HL-60/S4 (cell line): ENCODE results near the gene GPSM3.

Experiments used
- in situ Hi-C: fragments of 300-500 bp; cut with MboI; formaldehyde crosslinking; loops from 2 replicates; pipeline ENCODE4 v1.14.3; 2022; ENCODE audit warnings: low sequenced_read_pairs

Gene GPSM3

DNA sequence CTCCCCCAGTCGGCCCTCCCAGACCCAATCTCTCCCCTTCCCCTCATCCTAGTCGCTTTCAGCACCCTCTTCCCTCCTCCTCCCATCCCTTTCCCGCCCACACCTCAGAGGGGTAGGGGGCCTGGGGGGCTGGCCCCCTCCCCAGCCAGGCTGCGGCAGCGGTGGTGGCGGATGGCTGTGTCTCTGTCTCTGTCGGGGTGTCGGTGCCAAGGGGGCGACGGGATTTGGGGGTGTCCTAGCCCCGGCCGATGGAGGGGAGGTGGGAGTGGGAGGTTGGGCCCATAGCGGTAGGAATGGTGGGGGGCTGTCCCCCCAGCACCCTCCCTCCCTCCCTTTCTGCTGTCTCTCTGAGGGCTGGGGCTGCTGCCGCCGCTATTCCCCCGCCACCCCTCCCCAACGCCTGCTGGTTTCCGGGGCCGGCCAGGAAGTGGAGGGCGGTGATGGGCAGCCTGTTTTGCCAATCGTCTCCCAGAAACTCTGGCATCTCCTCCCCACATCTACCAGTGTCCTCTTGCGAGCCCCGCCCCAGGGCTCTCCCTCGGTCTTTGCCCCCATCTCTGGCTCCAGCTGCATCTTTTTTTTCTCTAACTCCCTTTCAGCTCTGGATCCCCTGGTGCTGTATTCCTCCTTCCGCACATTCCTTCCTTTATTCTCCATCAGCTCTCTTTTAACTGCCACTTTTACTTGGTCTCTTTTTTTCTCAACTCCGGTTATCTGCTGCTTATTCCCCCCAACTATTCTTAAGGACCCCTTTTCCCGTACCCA lies 16.6 kb downstream of the GPSM3 start, which contains the start of gene AGPAT1:
TSS of gene AGPAT1 (minus strand) at position 374 of the 765 bp plus-strand sequence. CDS start 4,588 bp downstream, outside the sequence.
- in situ Hi-C loops = no loop called here

DNA sequence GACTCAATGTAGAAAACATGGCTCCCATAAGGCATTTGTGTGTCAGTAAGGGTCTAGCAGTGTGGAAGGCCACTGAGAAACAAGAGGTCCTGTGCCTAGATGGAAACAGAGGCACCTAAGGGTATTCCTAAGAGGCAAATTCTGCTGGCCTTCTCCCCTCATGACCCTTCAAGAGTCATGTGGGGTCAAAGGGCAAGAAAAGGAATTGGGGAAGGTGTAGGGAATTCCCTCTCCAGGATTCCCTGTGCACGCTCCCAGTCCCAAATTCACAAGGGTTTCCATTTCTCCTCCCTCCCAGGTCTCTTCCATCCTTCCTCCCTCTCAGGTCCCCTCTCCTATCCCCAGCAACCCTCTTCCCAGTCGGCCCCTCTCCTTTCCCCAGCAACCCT lies 17.1 kb downstream of the GPSM3 start:
- in situ Hi-C loops = no loop called here

- in situ Hi-C loops = no loop called here
These were observed 18.0 kb downstream of the GPSM3 start for GRCh38 chr6:32174416-32174815.

DNA sequence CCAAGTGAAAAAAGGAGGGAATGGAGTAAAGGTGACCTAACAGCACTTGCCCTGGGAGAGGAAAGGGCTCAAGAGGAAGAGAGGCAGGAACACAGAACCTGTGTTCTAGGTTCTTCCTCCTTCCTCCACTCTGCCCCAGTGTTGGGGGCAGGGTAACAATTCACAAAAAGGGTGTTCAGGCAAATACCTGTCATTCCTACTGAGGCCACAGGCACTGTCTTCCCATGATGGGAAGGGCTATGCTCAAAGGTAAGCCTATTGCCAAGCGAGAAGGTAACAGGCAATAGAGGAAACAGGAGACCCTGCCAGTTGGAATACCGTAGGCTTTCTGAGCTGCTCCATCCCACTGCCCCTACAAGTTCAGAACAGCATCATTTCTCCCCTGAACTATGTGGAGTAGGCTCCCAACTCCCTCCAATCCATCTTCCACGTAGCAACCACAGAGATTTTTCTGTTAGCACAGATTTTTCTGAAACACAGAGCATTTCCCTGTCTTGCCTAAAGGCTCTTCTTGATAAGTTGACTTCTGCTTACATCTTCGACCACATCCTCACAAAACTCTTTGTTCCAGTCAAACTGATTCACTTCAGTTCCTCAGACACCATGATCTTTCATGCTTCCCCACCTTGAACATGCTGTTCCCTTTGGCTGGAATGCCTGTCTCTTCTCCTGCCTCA lies 19.3 kb downstream of the GPSM3 start:
- in situ Hi-C loops = no loop called here

GRCh38 chr6:32171234-32171633 lies 21.2 kb downstream of the GPSM3 start:
- in situ Hi-C loops = no loop called here

GRCh38 chr6:32170294-32170693 lies 22.1 kb downstream of the GPSM3 start:
- in situ Hi-C loops = no loop called here

DNA sequence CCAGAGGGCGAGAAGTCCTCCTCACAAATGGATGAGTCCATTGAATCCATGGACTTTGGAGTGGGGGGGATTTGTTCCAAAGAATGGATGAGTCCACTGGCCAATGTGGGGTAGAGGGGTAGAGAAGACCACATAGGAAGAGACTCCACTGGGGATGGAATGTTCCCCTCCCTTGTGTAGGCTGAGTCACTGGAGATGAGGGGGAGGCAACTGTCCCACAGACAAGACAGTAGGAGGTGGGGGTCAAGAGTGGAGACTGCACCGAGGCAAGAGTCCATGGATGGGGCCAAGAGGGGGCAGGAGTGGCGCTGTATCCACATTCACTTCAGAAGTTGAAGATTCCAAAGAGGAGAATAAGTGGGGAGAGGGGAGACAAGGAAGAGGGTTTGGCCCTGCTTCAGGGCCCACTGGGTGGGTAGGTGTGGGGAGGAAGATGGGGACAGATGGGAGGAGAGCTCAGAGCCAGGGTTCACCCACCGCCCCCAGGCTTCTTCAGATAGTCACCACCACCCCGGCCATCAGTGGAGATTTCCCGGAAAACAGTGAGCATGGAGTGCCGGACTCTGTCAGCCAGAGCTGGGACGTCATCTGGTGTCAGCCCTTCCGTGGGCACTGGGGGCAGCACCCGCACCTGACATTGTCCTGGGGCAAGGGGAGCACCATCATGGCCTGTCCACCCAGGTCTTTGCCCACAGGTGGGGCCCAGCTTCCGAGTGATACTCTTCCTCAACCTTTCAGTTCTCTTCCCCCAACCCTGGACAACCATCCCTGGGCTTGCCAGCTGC lies 23.4 kb downstream of the GPSM3 start:
- in situ Hi-C loops = no loop called here

DNA sequence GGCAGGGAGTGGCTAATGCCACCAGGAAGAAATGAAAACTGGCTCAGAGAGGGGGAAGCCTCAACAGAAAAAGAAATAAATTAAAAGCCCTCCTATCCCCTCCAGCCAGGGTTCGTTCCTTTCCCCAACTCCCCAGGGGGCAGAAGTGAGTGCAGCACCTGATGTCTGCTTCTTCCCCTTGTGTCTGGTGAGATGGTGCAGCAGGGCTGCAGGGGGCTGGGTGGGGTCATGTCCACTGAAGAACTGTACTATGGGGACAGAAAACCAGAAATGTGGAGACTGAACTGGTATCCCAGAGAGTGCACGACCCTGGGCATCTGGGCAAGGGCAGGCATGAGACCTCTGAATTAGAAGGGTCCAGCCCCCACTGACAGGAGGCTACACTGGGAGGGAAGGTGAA lies 24.1 kb downstream of the GPSM3 start:
- in situ Hi-C loops = no loop called here

- in situ Hi-C loops = no loop called here
These were observed 24.6 kb downstream of the GPSM3 start for GRCh38 chr6:32167761-32168262.

- in situ Hi-C loops = no loop called here
These were observed 25.2 kb downstream of the GPSM3 start for GRCh38 chr6:32167154-32167760.

- in situ Hi-C loops = no loop called here
These were observed 25.9 kb downstream of the GPSM3 start for GRCh38 chr6:32166411-32167061.

GRCh38 chr6:32164295-32164694 lies 28.1 kb downstream of the GPSM3 start, which contains the start of gene EGFL8:
EGFL8 (plus strand) TSS chr6:32164595; CDS start chr6:32166166, 1,571 bp downstream.
- in situ Hi-C loops = no loop called here

DNA sequence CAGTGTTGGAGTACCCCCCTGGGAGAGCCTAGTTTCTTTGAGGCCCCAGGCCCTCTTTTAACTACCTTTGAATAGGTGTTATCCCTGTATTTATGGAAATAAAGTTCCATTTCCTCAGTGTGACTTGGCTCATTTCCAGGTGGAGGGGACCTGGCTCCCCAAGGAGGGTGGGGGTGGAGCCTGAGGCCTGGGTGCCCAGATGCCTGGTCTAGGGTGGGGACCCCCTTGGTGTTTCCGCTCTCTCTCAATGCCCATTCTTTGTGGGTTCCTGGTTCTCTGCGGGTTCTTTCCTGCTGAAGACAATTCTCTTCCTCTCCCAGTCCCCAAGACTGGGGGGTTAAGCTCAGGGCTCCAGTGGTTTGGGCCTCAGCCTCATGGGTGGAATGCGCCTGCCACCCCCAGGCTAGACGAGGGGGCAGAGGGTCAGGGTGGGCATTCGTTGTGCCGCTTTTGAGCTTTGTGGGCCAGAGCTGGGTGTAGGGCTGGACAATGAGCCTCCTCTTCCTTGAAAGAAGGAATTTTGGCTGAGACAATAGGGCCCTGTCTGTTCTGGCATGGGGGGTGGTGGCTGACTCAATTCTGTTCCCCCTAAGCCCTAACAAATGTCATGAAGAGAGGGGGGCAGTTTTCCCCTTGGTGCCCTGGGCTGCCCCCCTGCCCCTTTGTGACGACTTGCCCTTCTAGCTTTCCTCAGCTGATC lies 28.7 kb downstream of the GPSM3 start:
- in situ Hi-C loops = no loop called here

- in situ Hi-C loops = no loop called here
These were observed 34.4 kb downstream of the GPSM3 start for GRCh38 chr6:32158052-32158451.

GRCh38 chr6:32156891-32157290 lies 35.6 kb downstream of the GPSM3 start:
- in situ Hi-C loops = no loop called here

GRCh38 chr6:32154514-32155161 lies 37.8 kb downstream of the GPSM3 start:
- in situ Hi-C loops = no loop called here

DNA sequence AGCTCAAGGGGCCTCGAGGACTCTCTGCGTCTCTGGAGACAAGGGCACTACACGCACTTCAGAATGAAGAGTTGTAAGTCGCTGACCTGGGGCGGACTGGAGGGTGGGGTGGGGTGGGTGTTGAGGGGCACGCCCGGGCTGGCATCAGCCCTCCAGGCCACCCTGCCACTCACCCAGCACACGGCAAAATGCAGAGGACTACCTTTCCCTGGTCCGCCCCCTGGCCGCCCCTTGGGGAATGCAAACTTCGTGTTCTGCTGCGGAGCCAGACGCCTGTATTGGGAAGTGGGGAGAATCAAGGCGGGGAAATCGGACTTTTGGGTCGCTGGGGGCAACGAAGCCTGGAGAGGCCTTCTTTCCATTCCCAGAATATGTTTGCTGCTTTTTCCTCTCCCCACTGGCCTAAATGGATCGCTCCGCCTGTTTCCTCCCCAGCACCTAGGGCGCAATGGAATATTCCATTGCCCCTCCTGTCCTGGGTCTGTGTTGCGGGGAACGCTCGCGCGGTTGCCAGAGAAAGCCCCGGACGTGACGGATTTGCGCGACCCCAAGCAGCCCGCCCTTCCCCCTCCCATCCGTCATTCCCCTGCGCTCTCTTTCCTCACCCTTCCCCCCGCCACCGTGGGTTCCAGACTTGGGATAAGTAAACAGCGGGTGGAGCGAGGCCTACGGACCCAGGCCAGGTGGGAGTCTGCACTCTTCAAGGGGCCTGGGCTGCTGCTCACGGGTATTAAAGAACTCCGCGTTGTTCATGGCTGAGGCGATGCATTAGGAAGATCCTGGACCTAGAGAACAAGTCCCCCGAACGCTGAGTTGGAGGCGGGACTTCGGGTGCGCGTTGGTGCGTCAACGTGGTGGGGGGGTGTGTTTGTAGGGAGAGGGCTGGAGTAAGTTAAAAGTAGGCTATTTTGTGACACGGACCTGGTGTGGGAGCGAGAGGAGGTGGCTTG lies 38.6 kb downstream of the GPSM3 start, which contains the start of gene PPT2:
TSS of gene PPT2 (plus strand) at position 578 of the 950 bp plus-strand sequence. CDS start 454 bp downstream, outside the sequence.
- in situ Hi-C loops = no loop called here
